GM18517 (cell line): ENCODE measurements around the gene SCAF8.
"Not testable (repeated sequence)": the region's sequence is repeated elsewhere in the genome, so short reads cannot be mapped to it uniquely, and the experiment has no call there.

Experiments used
- ATAC-seq: cut with Tn5 transposase; IDR thresholded peaks from one replicate; pipeline ENCODE4 v1.9.1; 2021; ENCODE audit warnings: mild to moderate bottlenecking, moderate library complexity; ENCODE audit not compliant: unreplicated experiment

Gene SCAF8

DNA sequence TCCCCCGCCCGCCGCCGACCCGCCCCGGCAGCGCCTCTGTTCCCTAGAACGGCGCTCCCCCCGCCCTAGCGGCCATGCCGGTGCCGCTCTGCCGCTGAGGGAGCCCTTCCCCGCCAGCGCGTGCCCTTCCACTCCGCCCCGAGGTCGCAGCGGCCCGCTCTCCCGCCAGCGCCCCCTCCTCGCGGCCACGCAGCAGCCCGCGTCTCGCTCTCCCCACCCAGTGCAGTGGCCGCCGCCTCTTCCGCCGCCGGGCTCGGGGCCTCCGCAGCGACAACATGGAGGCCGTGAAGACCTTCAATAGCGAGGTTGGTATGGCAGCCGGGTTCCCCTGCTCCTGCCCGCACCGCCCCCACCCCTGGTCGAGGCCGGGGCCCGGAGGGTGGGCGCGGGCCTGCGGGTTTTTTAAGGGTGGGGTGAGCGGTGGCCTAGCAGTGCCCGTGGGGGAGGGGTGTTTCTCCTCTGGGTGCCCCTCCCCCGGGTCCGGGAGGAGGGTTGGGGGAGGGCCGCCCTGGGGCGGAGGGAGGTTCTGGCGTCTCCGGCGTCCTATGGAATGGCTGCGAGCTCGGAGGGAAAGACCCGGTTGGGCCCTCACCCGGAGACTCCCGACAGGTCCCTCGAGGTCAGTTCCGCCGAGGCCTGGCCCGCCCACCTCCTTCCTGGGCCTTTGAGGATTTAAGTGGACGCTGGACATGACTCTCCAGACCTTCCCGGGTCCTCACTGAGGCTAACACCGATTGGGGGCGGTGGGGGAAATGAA, 588 bp downstream of the SCAF8 start:
- ATAC-seq: peak; percentile 70

DNA sequence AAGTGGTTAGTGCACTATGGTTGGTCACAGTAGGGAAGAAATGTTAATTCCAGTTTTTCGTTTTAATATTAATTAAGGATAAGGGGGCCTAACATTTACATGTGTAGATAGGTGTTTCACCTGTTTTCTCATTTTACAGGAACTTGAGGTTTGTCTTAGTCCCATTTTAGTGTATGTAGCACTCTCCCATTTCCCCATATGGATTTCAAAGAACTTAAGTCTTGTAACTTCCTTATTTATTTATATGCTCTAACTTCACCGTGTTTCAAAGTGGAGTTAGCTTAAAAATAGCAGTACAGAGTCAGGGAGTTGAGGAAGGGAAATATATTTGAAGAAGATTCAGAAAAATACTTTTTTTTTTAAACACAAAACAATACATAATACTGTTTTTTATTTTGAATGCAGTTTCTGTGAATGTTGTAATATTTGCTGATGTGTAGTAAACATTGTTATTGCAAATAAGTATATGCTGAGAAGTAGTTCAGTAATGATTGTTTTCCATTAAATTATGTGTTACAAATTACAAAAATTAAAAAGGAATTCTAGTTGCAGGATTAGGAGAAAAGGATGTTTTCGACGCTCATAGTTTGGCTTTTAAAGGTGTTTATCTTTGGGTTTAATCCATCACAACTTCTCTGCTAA, 3.5 kb downstream of the SCAF8 start:
- ATAC-seq: no peak

DNA sequence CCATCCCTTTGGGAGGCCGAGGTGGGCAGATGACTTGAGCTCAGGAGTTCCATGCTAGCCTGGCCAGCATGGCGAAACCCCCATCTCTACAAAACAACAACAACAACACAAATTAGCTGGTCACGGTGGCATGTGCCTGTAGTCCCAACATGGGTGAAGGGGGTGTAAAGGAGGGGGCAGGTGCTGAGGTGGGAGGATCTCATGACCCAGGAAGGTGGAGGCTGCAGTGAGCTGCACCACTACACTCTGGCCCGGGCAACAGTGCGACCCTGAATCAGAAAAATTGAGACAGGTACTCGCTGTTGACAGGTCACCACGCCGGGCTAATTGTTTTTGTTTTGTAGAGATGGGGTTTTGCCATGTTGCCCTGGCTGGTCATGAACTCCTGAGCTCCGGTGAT, 4.2 kb downstream of the SCAF8 start:
- ATAC-seq: no peak

DNA sequence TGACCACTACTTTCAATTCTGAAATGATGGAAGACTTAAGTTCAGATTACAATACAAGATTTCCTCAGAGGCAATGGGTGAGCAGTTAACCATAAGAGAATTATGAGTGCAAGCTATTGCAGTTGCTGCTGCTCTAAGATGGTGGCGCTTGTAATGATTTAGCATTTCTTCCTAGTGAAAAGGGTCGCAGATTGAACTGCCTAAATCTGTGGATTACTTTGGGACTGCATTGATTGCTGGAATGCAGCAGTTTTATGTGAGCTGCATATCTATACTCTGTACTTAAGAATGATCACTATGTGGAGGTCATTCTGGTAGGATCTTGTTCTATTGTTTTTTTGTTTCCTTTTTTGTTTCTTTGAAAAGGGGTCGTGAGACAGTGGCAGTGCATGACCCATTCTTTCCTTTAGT, 5.3 kb downstream of the SCAF8 start:
- ATAC-seq: no peak

DNA sequence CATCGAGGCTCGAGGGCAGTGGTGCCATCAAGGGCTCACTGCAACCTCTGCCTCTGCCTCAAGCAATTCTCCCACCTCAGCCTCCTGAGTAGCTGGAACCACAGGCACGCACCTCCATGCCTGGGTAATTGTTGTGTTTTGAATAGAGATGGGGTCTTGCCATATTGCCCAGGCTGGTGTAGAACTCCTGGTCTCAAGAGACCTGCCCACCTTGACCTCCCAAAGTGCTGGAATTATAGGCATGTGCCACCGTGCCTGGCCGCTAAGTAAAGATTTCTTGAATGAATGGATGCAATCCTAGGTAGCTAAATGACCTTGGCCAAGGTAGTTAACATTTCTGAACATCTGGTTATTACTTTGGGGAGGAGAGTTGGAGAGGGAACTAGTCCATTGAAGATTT, 7.4 kb downstream of the SCAF8 start:
- no peak for ATAC-seq

DNA sequence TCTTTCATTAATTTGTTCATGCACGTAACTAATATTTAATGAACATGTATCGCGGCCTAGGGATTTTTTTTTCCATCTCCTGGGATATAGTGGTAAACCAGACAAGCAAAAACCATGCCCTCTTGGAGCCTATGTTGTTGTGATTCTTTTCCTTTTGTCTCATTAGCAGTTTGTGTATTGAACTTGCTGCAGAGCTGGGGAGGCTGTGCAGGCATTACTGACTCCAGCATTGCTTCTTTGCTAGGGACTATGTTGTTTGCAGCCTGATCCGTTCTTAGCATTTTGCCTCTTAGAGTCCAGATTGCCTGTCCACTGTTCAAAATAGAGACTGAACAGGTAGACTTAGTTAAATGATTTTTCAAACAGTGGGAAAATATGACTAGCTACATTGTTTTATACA, 9.7 kb downstream of the SCAF8 start:
- ATAC-seq: no peak

DNA sequence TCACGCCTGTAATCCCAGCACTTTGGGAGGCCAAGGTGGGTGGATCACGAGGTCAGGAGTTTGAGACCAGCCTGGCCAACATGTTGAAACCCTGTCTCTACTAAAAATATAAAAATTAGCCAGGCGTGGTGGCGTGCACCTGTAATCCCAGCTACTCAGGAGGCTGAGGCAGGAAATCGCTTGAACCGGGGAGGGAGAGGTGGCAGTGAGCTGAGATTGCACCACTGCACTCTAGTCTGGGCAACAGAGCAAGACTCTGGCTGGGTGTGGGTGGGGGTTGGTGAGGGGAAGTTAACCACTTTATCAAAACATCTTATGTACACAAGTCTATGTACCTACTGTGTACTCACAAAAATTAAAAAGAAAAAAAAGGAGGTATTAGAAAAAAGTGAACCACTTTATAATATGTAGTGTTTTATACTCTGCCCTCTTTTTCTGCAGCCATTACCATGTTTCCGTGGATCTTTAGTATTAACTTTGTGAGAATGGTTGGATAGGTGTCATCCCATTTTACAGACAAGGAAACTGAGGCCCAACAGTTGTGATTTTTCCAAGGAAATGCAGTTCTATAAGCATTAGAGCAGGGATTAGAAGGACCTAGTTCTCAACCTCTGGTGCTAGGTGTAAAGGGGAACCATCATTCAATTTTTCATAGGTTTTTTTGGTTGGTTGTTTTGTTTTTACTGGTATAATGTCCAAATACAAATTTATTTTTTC, 11.0 kb downstream of the SCAF8 start:
- not testable (repeated sequence) for ATAC-seq

DNA sequence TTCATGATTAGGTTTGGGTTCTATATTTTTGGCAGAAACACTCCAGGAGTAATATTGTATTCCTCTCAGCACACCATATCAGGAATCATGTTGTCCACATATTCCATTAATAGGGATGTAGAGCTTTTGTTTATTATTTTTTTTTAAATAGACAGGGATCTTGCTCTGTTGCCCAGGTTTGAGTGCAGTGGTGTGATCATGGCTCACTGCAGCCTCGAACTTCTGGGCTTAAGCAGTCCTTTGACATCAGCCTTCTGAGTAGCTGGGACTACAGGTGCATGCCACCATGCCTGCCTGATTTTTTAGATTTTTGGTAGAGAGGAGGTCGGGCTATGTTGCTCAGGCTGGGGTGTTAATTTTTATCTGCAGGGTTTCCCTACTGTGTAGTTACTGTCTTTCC, 12.0 kb downstream of the SCAF8 start:
- ATAC-seq: no peak

DNA sequence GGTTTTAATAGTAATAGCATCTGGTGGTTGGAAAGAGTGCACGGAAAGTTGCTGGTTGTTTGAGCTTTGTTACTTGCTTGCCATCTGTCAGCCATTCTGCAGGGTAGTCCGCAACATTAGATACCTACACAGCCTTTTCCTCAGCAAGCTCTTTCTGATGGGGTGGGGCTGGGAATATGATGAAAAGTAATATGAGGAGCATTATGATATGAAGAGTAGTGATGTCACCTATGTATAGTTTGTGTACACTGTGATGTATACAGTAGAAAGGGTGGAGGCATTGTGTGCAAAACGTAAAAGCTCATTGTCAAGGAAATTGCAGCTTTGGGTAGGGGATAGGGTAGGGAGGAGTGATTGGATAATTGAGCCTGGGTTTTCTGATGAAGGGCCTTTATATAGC, 16.1 kb downstream of the SCAF8 start:
- ATAC-seq: no peak

DNA sequence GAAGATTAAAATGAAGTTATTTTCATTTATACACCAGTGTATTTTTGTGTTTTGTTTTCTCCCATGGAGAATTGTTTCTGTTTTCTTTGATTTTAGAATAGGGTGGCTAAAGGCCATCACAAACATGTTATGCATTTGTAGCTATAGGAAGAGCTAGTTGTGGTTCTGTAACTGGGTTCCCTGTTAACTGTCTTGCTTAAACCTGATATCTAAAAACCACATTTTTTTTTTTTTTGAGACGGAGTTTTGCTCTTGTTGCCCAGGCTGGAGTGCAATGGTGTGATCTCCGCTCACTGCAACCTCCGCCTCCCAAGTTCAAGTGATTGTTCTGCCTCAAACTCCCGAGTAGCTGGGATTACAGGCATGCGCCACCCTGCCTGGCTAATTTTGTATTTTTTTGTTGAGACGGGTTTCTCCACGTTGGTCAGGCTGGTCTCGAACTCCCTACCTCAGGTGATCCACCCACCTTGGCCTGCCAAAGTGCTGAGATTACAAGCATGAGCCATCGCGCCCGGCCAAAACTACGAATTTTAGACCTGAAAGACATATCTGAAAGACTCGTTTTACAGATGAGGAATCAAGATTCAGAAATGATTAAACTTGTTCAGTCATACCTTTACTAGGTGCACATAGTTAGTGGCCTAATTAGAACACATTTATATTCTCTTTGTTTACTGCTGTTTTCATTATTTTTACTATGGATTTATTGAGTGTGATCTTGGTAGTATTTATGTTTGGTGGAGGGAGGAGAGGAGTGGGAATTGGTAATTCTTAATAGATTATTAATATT, 18.0 kb downstream of the SCAF8 start:
- no peak for ATAC-seq

DNA sequence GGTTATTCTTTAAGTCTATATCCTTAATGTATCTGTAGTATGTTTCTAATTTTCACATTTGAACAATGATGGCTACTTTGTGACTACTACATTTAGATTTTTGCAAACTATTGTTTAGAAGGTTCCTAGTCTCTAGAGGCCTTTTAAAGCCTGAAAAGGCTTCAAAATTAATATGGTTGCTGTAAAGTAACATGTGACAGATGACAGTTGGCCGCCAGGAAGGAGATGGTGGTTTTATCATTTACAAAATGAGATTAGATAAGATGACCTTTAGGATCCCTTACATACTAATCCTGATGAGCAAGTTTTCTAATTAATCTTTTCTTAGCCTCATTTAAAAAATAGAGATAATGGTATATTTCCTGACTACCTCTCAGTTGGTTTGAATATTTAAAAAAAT, 18.8 kb downstream of the SCAF8 start:
- ATAC-seq: no peak

DNA sequence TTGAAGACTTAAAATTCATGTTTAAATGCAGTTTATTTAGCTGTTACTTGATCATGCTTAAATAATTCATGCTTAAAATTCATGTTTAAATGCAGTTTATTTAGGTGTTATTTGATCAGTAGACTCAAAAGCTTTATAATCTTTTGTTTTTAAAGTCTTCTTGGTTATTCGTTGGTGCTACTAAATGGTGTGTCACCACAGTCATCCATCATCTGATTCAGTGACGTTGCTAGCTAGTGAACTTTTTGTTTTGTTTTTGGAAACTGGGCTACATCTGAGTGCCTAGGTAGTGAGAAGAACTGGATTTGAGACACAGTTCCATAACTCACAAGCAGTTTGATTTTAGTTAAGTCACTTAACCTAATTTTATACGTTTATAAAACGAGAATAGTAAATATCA, 20.9 kb downstream of the SCAF8 start:
- no peak for ATAC-seq

DNA sequence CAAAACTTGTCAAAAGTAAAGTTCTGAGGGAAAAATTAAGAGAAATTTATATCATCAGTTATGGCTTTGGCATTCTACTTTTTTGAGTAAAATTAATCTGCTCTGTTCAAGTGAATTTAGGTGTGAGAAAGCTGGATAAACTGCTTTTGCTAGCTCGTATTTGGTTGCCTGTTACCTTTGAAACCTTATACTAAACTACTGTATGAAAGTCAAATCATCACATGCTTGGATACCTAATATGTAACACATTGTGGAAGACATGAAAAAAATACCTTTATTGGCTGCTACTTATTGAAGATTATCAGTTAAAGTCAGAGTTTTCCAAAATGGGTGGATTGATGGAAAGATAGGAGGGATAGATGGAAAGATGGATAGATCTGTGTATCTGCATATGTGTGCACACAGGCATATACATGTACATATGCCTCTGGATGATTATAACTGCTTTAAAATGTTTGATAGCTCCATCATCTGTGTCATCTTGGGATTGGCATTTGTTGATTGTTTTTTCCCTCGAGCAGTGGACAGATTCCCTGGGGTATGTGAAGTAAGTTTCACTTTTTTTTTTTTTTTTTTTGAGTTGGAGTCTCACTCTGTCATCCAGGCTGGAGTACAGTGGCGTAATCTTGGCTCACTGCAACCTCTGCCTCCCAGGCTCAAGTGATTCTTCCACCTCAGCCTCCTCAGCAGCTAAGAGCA, 24.3 kb downstream of the SCAF8 start:
- no peak for ATAC-seq

DNA sequence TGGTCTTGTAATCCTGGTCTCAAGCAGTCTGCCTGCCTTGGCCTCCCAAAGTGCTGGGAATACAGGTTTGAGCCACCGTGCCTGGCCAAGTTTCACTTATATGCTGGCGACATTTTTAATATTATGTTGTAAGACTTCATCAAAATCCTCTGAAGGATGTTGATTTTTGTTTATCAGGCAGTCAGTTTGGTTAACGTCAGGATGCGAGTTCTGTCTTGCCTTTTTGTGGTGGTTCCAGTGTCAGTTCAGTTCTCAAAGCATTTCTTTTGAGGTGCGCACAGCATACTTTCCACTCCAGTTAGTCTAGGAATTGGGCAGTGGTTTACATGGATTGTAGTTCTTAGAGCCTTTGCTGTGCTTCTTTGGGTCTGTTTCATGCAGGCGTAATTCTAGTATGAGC, 24.9 kb downstream of the SCAF8 start:
- ATAC-seq: no peak

DNA sequence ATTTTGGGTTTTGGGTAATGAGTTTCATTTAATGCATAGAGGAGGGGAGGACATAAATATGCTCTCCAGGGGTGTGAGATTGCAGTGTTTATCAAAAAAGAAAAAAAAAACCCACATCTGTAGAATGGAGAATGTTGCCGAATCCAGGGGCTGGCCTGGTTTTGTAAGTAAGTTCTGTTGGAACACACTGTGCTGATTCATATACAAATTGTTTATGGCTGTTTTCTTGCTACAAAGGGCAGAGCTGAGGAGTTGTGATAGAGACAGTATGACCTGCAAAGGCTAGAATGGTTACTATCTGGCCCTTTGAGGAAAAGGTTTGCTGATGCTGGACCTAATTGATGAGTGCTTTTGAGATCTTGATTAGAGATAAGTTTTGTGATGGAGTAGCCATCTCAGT, 30.4 kb downstream of the SCAF8 start:
- ATAC-seq: no peak

DNA sequence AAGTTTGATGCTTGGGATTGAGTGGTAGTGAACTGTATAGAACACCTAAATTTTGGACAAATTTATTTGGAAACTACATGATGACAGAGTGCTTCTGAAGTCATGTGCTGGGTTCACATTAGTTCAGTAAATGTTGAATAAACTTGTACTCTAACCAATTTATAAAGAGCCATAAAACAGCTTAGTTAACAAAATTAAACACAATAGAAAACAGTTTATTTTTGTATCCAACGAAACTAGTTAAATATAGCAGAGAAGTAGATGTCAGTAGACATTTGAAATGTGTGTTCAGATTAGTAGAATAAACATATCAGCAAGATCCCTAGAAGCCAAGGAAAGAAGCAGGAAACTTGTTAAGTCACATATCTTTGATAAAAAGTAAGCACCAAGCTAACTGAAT, 32.1 kb downstream of the SCAF8 start:
- ATAC-seq: no peak

DNA sequence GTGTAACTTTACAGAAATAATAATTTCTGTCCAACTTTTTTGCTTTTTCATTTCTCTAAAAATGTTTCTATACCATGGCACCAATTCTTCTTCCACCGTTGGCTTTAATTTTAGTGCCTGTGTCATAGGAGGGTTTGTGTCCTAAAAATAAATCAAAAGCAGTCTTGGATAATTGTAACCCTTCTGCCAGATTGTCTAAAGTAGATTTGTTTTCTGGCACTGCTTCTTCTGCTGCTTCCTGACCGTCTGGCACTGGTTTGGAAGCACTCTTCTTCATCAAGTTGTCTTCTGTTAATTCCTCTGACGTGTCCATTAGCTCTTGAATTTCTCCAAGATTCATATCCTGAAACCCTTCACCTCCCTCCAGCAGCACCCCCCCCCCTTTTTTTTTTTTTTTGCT, 33.1 kb downstream of the SCAF8 start:
- ATAC-seq: no peak

DNA sequence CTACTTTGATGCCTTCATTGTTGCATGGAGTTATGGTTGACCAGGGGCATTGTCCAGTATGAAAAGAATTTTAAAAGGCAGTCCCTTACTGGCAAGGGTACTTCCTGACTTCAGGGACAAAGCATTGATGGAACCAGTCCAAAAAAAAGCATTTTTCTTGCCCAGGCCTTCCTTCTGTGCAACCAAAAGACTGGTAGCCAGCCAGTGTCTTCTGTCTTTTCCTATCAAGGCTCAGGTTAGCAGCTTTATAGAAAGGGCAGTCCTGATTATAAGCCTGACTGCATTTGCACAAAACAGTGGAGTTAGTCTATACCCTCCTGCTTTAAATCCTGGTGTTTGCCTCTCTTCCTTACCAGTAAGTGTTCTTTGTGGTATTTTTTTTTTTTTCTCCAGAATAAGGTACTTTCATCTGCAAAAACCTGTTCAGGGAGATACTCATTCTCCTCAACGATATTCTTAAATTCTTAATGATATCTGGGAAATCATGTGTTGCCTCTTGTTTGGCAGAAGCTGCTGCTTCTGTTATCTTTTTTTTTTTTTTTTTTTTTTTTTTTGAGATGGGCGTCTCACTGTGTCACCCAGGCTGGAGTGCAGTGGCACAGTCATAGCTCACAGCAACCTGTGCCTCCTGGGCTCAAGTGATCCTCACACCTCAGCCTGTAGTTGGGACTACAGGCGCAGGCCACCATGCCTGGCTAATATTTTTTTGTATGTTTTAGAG, 33.9 kb downstream of the SCAF8 start:
- no peak for ATAC-seq

DNA sequence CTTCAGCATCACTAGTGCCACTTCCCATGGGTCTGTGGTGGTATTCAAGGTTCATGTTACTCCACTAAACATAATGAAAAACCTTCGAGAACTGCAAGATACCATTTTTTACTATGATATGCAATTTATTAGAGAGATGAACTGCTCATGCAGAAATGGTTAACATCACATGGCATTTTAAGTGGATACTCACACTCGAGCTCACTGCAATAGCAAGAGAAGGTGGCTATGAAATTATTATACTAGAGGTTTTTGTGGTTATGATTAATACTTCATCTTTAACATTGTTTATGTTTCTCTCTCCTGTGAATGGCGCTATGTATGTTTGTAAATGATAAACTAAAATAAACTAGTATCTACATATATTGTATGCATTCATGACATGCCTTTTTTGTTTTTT, 35.1 kb downstream of the SCAF8 start:
- no peak for ATAC-seq

DNA sequence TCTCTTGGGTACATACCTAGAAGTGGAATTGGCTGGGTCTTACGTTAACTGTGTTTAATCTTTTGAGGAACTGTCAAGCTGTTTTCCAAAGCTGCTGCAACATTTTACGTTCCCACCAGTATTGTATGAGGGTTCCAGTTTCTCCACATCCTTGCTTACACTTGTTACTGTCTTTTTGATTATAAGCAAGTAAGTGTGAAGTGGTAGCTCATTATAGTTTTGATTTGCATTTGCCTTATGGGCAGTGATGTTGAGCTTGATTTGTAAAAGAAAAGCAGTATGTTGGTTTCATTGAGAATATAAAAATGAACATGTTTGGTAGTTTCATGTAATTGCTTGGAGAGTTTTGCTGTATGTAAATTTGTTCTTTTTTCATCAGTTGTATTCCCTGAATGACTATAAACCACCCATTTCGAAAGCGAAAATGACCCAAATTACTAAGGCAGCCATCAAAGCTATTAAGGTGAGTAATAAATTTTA, 40.4 kb downstream of the SCAF8 start:
- ATAC-seq: peak; percentile 98
